D721Med (cell line): ENCODE data around the gene EXOC6B.

Experiments used
- DNase-seq: peaks from one replicate; pipeline ENCODE4 v3.0.0; 2011; ENCODE audit warnings: low spot score; ENCODE audit not compliant: insufficient read length
- FAIRE-seq: peaks from 2 replicates; lab custom pipeline; 2011; peaks lifted over from hg19 to GRCh38; lab: Jason Lieb, UNC
- CTCF ChIP-seq: IDR thresholded peaks from 2 replicates; pipeline ENCODE4 v1.5.1; 2012; ENCODE audit warnings: mild to moderate bottlenecking, control low read depth; ENCODE audit not compliant: insufficient read depth; ENCODE audit errors: missing control alignments

Gene EXOC6B

DNA sequence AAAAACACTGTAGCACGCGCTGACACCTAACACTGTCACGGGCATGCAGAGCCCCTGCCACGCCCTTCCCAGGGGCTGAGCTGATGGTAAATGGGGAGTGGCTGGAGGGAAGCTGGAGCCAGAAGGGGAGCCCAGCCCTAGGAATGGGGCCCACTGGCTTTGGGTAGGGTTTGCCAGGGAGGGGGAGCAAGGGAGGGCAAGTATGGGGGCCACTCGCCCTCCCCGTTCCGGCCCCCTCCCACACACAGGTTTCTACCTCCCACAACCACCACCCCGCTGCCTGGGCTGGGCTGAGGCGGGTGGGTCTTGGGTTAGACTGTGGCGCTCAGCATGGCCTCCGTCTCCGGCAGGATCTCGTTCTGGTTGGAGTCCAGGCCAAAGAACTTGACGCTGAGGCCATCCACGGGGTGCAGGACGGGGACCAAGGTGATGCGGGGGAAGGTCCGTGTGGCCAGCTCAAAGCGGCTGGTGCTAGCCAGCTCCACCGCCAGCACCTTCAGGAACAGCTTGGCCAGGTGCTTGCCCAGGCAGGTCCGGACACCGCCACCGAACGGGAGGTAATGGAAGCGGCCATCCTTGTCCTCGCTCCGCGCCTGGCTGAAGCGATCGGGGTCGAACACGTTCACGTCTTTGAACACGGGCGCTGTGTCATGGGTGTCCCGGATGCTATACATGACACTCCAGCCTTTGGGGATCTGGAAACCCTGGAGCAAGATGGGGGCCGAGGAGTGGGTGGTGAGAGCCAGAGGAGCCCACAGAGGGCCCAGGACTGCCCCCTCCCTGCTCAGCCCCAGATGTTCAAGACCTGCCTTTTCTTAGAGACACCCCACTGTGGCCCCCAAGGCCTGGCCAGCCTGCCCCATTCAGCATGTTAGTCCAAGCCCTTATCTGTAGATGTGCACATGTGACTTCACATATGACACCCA, 693.7 kb downstream of the EXOC6B start:
- FAIRE-seq (no peak), DNase-seq (no peak)

GRCh38 chr2:72131371-72131891, 694.4 kb downstream of the EXOC6B start:
- no peak for FAIRE-seq

More for the DNA sequence above, 693.7 kb downstream of the EXOC6B start:
- no peak for TF ChIP-seq CTCF

DNA sequence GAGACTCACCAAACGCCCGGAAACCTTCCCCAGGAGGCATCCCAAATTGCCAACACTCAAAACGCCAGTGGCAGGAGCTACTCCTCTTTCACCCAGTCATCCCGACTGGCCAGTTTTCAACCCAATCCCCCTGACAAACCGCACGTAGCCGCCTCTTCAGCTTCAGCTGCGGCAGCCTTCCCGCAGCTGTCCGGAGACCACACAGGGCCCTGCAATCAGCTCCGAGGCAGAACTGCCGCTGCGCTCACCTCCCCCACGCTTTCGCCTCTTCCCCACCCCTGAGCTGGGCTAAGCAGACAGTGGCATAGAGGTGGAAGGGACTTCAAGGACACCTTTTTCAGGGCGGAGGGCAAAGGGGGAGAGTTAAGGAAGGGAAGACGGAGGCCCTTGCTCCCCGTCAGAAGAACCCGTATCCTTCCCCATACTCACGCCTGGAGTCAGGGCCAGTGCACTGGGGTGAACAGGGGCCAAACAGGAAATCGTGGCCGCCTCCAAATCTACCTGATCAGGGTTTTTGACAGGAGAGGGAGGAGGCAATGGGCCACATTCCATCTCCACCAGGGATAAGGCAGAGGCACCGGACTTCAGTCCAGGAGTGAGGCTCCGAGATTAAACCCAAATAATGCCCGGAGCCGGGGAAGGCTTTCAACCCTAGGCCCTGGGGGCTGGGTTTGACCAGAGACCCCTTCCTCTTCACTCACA, 695.0 kb downstream of the EXOC6B start:
- no peak for DNase-seq
- FAIRE-seq: no peak
- TF ChIP-seq CTCF: no peak

More at GRCh38 chr2:72131371-72131891, 694.4 kb downstream of the EXOC6B start:
- DNase-seq: no peak
- no peak for TF ChIP-seq CTCF

GRCh38 chr2:72129681-72130340, 696.0 kb downstream of the EXOC6B start:
- no peak for FAIRE-seq
- TF ChIP-seq CTCF: no peak
- DNase-seq: no peak

GRCh38 chr2:72128843-72129227, 697.0 kb downstream of the EXOC6B start:
- FAIRE-seq: no peak
- TF ChIP-seq CTCF: no peak
- DNase-seq: no peak

DNA sequence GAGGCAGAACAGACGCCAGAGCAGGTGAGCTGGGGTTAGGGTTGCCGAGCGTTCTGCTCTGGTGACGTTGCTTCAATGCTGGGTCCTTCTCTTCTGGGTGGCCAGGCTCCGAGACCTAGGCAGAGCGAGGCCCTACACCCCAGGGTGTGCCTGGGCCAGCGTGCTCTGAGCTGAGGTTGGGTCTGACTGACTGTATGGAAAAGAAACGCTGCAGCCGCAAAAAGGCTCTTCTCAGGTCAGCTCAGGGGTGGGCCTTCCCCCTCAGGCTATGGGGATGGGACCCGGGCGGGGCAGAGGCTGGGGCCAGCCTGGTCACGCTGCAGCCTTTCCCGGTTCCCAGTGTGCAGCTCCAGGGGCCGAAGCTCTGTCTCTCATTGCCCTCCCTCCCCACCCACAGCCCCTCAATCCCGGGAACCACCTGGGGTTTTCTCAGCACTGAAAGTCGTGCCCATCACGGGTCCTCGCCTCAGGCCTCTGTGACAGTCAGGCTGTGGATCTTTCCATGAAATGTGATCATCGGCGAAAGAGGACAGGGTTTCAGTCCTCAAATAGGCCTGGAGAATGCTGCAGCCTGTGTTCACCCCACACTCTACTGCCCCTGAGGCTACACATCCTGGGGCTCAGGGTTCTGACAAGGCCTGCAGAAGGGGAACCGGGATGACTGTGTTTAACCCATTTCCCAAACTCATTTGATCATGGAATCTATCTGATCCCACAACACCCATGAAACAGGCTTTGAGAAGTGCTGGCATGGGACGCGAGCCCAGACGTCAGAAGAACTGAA, 697.6 kb downstream of the EXOC6B start:
- no peak for DNase-seq
- no peak for TF ChIP-seq CTCF
- no peak for FAIRE-seq
